GM23338 (cell line): Measurements from ENCODE around the gene BCL11B. TPM values are rescaled to one million over a fixed set of nuclear protein-coding genes. Genes with fewer than 3 reads are reported as not detected.
A peak's percentile ranks its signal among the peaks of the same experiment; 100 is the strongest.

ENCODE experiments used
- ATAC-seq: fragments of 200-7000 bp; cut with Tn5 transposase; 3 replicates; pipeline ENCODE4 v1.9.1; 2020
- DNase-seq: peaks from one replicate; pipeline ENCODE4 v3.0.0-alpha.2; 2015; ENCODE audit warnings: low spot score
- H2AFZ ChIP-seq: fragments of 200-600 bp; sonication (generic); 2 replicates; pipeline ENCODE4 v1.8.0; 2016; ENCODE audit warnings: antibody characterized with exemption, mild to moderate bottlenecking, moderate library complexity
- H3F3A ChIP-seq: fragments of 200-600 bp; sonication (generic); replicated peaks from 2 replicates; pipeline ENCODE4 v1.8.0; 2017; ENCODE audit warnings: antibody characterized with exemption, mixed run types, low read depth
- H3K27ac ChIP-seq: fragments of 200-600 bp; sonication (generic); 2 replicates; pipeline ENCODE4 v1.6.1; 2016; ENCODE audit warnings: low read depth
- H3K27me3 ChIP-seq: fragments of 200-600 bp; sonication (generic); 2 replicates; pipeline ENCODE4 v1.8.0; 2016; ENCODE audit warnings: mild to moderate bottlenecking, mixed run types, moderate library complexity; ENCODE audit not compliant: insufficient read depth
- H3K36me3 ChIP-seq: fragments of 200-600 bp; sonication (generic); 2 replicates; pipeline ENCODE4 v1.8.0; 2016; ENCODE audit warnings: mild to moderate bottlenecking; ENCODE audit not compliant: insufficient read depth
- H3K4me1 ChIP-seq: fragments of 200-600 bp; sonication (generic); 2 replicates; pipeline ENCODE4 v1.8.0; 2016; ENCODE audit warnings: mild to moderate bottlenecking, moderate library complexity; ENCODE audit not compliant: insufficient read depth
- H3K4me2 ChIP-seq: fragments of 200-600 bp; sonication (generic); 2 replicates; pipeline ENCODE4 v1.7.1; 2017; ENCODE audit warnings: mixed run types
- H3K4me3 ChIP-seq: fragments of 200-600 bp; sonication (generic); 2 replicates; pipeline ENCODE4 v1.6.1; 2016; ENCODE audit warnings: mixed run types
- H3K79me2 ChIP-seq: fragments of 200-600 bp; sonication (generic); replicated peaks from 2 replicates; pipeline ENCODE4 v1.8.0; 2017; ENCODE audit warnings: mild to moderate bottlenecking; ENCODE audit not compliant: insufficient read depth
- H3K9me2 ChIP-seq: fragments of 200-600 bp; sonication (generic); 2 replicates; pipeline ENCODE4 v1.8.0; 2017; ENCODE audit not compliant: insufficient read depth
- H4K20me1 ChIP-seq: fragments of 200-600 bp; sonication (generic); replicated peaks from 2 replicates; pipeline ENCODE4 v1.8.0; 2017; ENCODE audit warnings: mild to moderate bottlenecking; ENCODE audit not compliant: insufficient read depth
- H3K27ac Mint-ChIP-seq: 2 replicates; pipeline ENCODE4 v1.8.0; 2020; ENCODE audit warnings: inconsistent platforms, mild to moderate bottlenecking, moderate library complexity, mixed read lengths
- H3K27me3 Mint-ChIP-seq: 3 replicates; pipeline ENCODE4 v1.8.0; 2022; ENCODE audit warnings: low read depth, mild to moderate bottlenecking, moderate library complexity, mixed read lengths, inconsistent platforms; ENCODE audit not compliant: insufficient read depth, poor library complexity
- H3K36me3 Mint-ChIP-seq: 3 replicates; pipeline ENCODE4 v1.8.0; 2021; ENCODE audit warnings: low read depth, mild to moderate bottlenecking, inconsistent platforms, moderate library complexity, mixed read lengths
- H3K4me1 Mint-ChIP-seq: 3 replicates; pipeline ENCODE4 v1.8.0; 2020; ENCODE audit warnings: mild to moderate bottlenecking, inconsistent platforms, mixed read lengths
- H3K4me3 Mint-ChIP-seq: 3 replicates; pipeline ENCODE4 v1.8.0; 2021; ENCODE audit warnings: moderate library complexity, mild to moderate bottlenecking, inconsistent platforms, mixed read lengths
- H3K9me3 Mint-ChIP-seq: 3 replicates; pipeline ENCODE4 v1.8.0; 2020; ENCODE audit warnings: moderate library complexity, mild to moderate bottlenecking, inconsistent platforms, mixed read lengths
- CREB1 ChIP-seq: fragments of 250-450 bp; sonication (Bioruptor Pico); IDR thresholded peaks from 2 replicates; pipeline ENCODE4 v1.5.0; 2020; ENCODE audit warnings: low read depth, mild to moderate bottlenecking, moderate library complexity
- CTCF ChIP-seq, 2 experiments: fragments of 200-600 bp in 1 of 2; sonication (generic) in 1 of 2; conservative IDR thresholded peaks; 2 replicates each; pipeline versions ENCODE4 v1.5.1 to v1.6.1; 2016 to 2017; ENCODE audit warnings: antibody characterized with exemption in 2 of 2, low read depth in 2 of 2, mild to moderate bottlenecking in 2 of 2, moderate library complexity in 1 of 2
- EZH2 ChIP-seq: fragments of 200-600 bp; sonication (generic); IDR thresholded peaks from one replicate; pipeline ENCODE4 v1.8.0; 2017; ENCODE audit warnings: antibody characterized with exemption, mild to moderate bottlenecking, low read depth; ENCODE audit not compliant: unreplicated experiment
- JUNB ChIP-seq: IDR thresholded peaks from one replicate; pipeline ENCODE4 v1.6.1; 2016; ENCODE audit warnings: antibody characterized with exemption; ENCODE audit not compliant: unreplicated experiment
- NANOG ChIP-seq: IDR thresholded peaks from 2 replicates; pipeline ENCODE4 v1.6.1; 2016; ENCODE audit warnings: antibody characterized with exemption, borderline replicate concordance
- POLR2AphosphoS5 ChIP-seq: IDR thresholded peaks from 2 replicates; pipeline ENCODE4 v1.6.1; 2016; ENCODE audit warnings: antibody characterized with exemption, low read depth
- STAT1 ChIP-seq: IDR thresholded peaks from one replicate; pipeline ENCODE4 v1.6.1; 2016; ENCODE audit warnings: antibody characterized with exemption; ENCODE audit not compliant: unreplicated experiment
- ZNF114 ChIP-seq: fragments of 250-450 bp; sonication (Bioruptor Pico); IDR thresholded peaks from 2 replicates; pipeline ENCODE4 v1.5.0; 2020; ENCODE audit warnings: mild to moderate bottlenecking, moderate library complexity
- ZNF331 ChIP-seq: fragments of 250-450 bp; sonication (Bioruptor Pico); IDR thresholded peaks from 2 replicates; pipeline ENCODE4 v1.5.0; 2020; ENCODE audit warnings: low read depth, mild to moderate bottlenecking, moderate library complexity
- polyA plus RNA-seq: library from polyadenylated mRNA; unstranded; fragments of >200 nt; fragmentation: Nextera tagmentation; extraction: Ambion mirVana; gene quantifications from 2 replicates; pipeline ENCODE4 v1.2.1, GENCODE V29; 2016
- total RNA-seq: library from RNA; depleted of rRNA; stranded (reverse); fragments of >200 nt; shearing (Covaris generic); gene quantifications from 2 replicates; pipeline ENCODE4 v1.2.3, GENCODE V29; 2014

The BCL11B gene
- total and polyA plus RNA-seq, 2 experiments from 2014 or later = 2.4 to 6.7 TPM

GRCh38 chr14:99253890-99254289 lies 18.1 kb downstream of the BCL11B start:
- no peak for TF ChIP-seq EZH2
- TF ChIP-seq JUNB = no peak
- no peak for TF ChIP-seq ZNF331 (CRISPR knock-in tag)
- TF ChIP-seq POLR2AphosphoS5 = no peak
- no peak for TF ChIP-seq CTCF (conservative IDR thresholded peaks at IDR 0.05; ENCODE audit: low read depth in 2 of 2)
- no peak overlapping the region; the same call in 1 of the 2 replicates for H3K27ac Mint-ChIP-seq
- no peak overlapping the region for H3K4me3 ChIP-seq
- ATAC-seq (no peak), DNase-seq (no peak)
- peaks cover 5% of the 10 kb centered on the region for H3K27me3 Mint-ChIP-seq
- no peaks in the 10 kb centered on the region for H3K9me2 ChIP-seq
- no peaks in the 10 kb centered on the region for H3K27me3 ChIP-seq
- no peak overlapping the region for H3K4me3 Mint-ChIP-seq
- H3F3A ChIP-seq = no peaks in the 10 kb centered on the region
- no peak overlapping the region for H2AFZ ChIP-seq
- peaks cover 41% of the 10 kb centered on the region for H3K4me1 ChIP-seq
- H3K36me3 Mint-ChIP-seq = peaks cover 11% of the 10 kb centered on the region
- H3K27ac ChIP-seq = no peak overlapping the region
- no peaks in the 10 kb centered on the region for H3K9me3 Mint-ChIP-seq
- H3K79me2 ChIP-seq = peaks cover 96% of the 10 kb centered on the region
- no peak overlapping the region for H3K4me2 ChIP-seq
- H4K20me1 ChIP-seq = peaks cover 4% of the 10 kb centered on the region; the same call in 1 of the 2 replicates
- no peaks in the 10 kb centered on the region for H3K36me3 ChIP-seq
- peaks cover 51% of the 10 kb centered on the region for H3K4me1 Mint-ChIP-seq

GRCh38 chr14:99252940-99253868 lies 18.8 kb downstream of the BCL11B start:
- peaks cover 11% of the 10 kb centered on the region for H3K36me3 Mint-ChIP-seq
- Histone ChIP-seq H3K4me3 (no peak overlapping the region), H3K27me3 (no peaks in the 10 kb centered on the region), H3K79me2 (peaks cover 99% of the 10 kb centered on the region), H3F3A (no peaks in the 10 kb centered on the region), H3K27ac (no peak overlapping the region), H3K4me1 (peaks cover 38% of the 10 kb centered on the region), H3K4me2 (no peak overlapping the region), H4K20me1 (peaks cover 4% of the 10 kb centered on the region; the same call in 1 of the 2 replicates), H3K36me3 (no peaks in the 10 kb centered on the region), H3K9me2 (no peaks in the 10 kb centered on the region), H2AFZ (no peak overlapping the region)
- H3K4me1 Mint-ChIP-seq = peaks cover 51% of the 10 kb centered on the region
- H3K9me3 Mint-ChIP-seq = no peaks in the 10 kb centered on the region
- TF ChIP-seq JUNB (no peak), NANOG (no peak)
- DNase-seq = no peak
- peak; percentile 24 for ATAC-seq
- no peak overlapping the region; the same call in 1 of the 2 replicates for H3K27ac Mint-ChIP-seq
- H3K4me3 Mint-ChIP-seq = no peak overlapping the region
- peaks cover 12% of the 10 kb centered on the region for H3K27me3 Mint-ChIP-seq

GRCh38 chr14:99252443-99252939 lies 19.5 kb downstream of the BCL11B start:
- Mint-ChIP-seq H3K27ac (no peak overlapping the region), H3K36me3 (peaks cover 10% of the 10 kb centered on the region), H3K9me3 (no peaks in the 10 kb centered on the region; the same call in 2 of the 3 replicates), H3K4me1 (peaks cover 51% of the 10 kb centered on the region), H3K27me3 (peaks cover 13% of the 10 kb centered on the region), H3K4me3 (no peak overlapping the region)
- DNase-seq = no peak
- H3K27ac ChIP-seq = no peak overlapping the region
- H3K4me3 ChIP-seq = no peak overlapping the region
- no peak overlapping the region for H3K4me2 ChIP-seq
- peaks cover 38% of the 10 kb centered on the region for H3K4me1 ChIP-seq
- no peak overlapping the region for H2AFZ ChIP-seq
- H3K79me2 ChIP-seq = peaks cover 95% of the 10 kb centered on the region
- peaks cover 4% of the 10 kb centered on the region; the same call in 1 of the 2 replicates for H4K20me1 ChIP-seq
- no peaks in the 10 kb centered on the region for H3K36me3 ChIP-seq
- no peaks in the 10 kb centered on the region for H3K27me3 ChIP-seq
- H3K9me2 ChIP-seq = no peaks in the 10 kb centered on the region
- no peak for ATAC-seq
- peaks cover 2% of the 10 kb centered on the region for H3F3A ChIP-seq
- TF ChIP-seq ZNF114 (CRISPR knock-in tag) (no peak), ZNF331 (CRISPR knock-in tag) (no peak), CTCF (conservative IDR thresholded peaks at IDR 0.05; ENCODE audit: low read depth in 2 of 2) (no peak), STAT1 (no peak), CREB1 (CRISPR knock-in tag) (no peak), POLR2AphosphoS5 (no peak)
